K562 (cell line): ENCODE results near the gene ADTRP. TPM values are rescaled to one million over a fixed set of nuclear protein-coding genes. Genes with fewer than 3 reads are reported as not detected.

ENCODE experiments used
- ATAC-seq: fragments of 200-7000 bp; cut with Tn5 transposase; 3 replicates; pipeline ENCODE4 v1.9.1; 2020; ENCODE audit warnings: moderate library complexity
- BruUV-seq: library from RNA; stranded (reverse); fragments of 400-500 nt; replicated peaks from 2 replicates; lab custom pipeline; 2021; lab: Mats Ljungman, UMichigan
- CTCF ChIA-PET: fragments of 300-600 bp; formaldehyde crosslinking; extraction: SDS; loops from one replicate; lab custom pipeline; 2021; ENCODE audit warnings: low intra/inter-chr PET ratio; lab: Yijun Ruan, JAX
- POLR2A ChIA-PET: fragments of 300-600, 350-650 bp; sonication (Branson Sonifier 250); formaldehyde crosslinking; extraction: SDS; loops from one replicate; lab custom pipeline; 2021; ENCODE audit warnings: antibody characterized with exemption, inconsistent platforms; lab: Yijun Ruan, JAX
- DNase-seq, 4 experiments: peaks; one replicate each; pipeline versions ENCODE4 v3.0.0 to v3.0.0-alpha.2; 2011 to 2018; ENCODE audit warnings: low spot score in 3 of 4, mixed read lengths in 3 of 4; ENCODE audit errors: extremely low read depth in 1 of 4
- FAIRE-seq: peaks from 2 replicates; lab custom pipeline; 2011; peaks lifted over from hg19 to GRCh38; lab: Jason Lieb, UNC
- H2AFZ ChIP-seq: 2 replicates; pipeline ENCODE4 v1.6.0; 2011; ENCODE audit warnings: low read depth, low read length, control low read depth, inconsistent platforms
- H3K27ac ChIP-seq: fragments of 200-600 bp; 3 replicates; pipeline ENCODE4 v1.8.0; 2011; ENCODE audit warnings: low read depth, mild to moderate bottlenecking, control low read depth, inconsistent platforms, low read length, moderate library complexity, mixed read lengths; ENCODE audit errors: extremely low read depth
- H3K27me3 ChIP-seq, 2 experiments: fragments of 300-600 bp in 1 of 2; 2 replicates in 1 of 2; 3 replicates in 1 of 2; pipeline versions ENCODE4 v1.6.0 to v1.8.0; 2011; ENCODE audit warnings: inconsistent platforms in 2 of 2, low read length in 2 of 2, mild to moderate bottlenecking in 1 of 2, mixed read lengths in 1 of 2, moderate library complexity in 1 of 2; ENCODE audit not compliant: control insufficient read depth in 2 of 2, insufficient read depth in 2 of 2
- H3K36me3 ChIP-seq: fragments of 300-600 bp; 3 replicates; pipeline ENCODE4 v1.8.0; 2011; ENCODE audit warnings: mild to moderate bottlenecking, low read length, inconsistent platforms; ENCODE audit not compliant: control insufficient read depth, insufficient read depth
- H3K4me1 ChIP-seq, 2 experiments: fragments of 200-600 bp in 1 of 2; replicated peaks in 1 of 2; 2 replicates in 1 of 2; 3 replicates in 1 of 2; pipeline versions ENCODE4 v1.5.1 to v1.8.0; 2011; ENCODE audit warnings: inconsistent platforms in 2 of 2, low read length in 2 of 2, mild to moderate bottlenecking in 1 of 2, mixed read lengths in 1 of 2, moderate library complexity in 1 of 2; ENCODE audit not compliant: control insufficient read depth in 2 of 2, insufficient read depth in 2 of 2
- H3K4me2 ChIP-seq: 2 replicates; pipeline ENCODE4 v1.6.1; 2011; ENCODE audit warnings: low read length, control low read depth, inconsistent platforms, mixed read lengths; ENCODE audit not compliant: insufficient read depth
- H3K4me3 ChIP-seq: fragments of 200-600 bp; sonication (generic), shearing (Covaris generic); 2 replicates; pipeline ENCODE4 v1.5.1; 2016; ENCODE audit warnings: control low read depth, inconsistent platforms
- H3K79me2 ChIP-seq: fragments of 200-600 bp; 3 replicates; pipeline ENCODE4 v1.8.0; 2011; ENCODE audit warnings: low read length, inconsistent platforms; ENCODE audit not compliant: control insufficient read depth, insufficient read depth
- H3K9ac ChIP-seq, 2 experiments: 2 replicates each; pipeline versions ENCODE4 v1.6.0 to v1.6.1; 2011; ENCODE audit warnings: low read depth in 2 of 2, low read length in 2 of 2, control low read depth in 1 of 2, inconsistent platforms in 1 of 2, mild to moderate bottlenecking in 1 of 2, mixed read lengths in 1 of 2; ENCODE audit not compliant: insufficient read depth in 1 of 2
- H3K9me1 ChIP-seq: one replicate; pipeline ENCODE4 v1.6.0; 2011; ENCODE audit warnings: inconsistent platforms, mild to moderate bottlenecking, low read length, moderate library complexity; ENCODE audit not compliant: control insufficient read depth, insufficient read depth
- H3K9me3 ChIP-seq: replicated peaks from 2 replicates; pipeline ENCODE4 v1.5.1; 2011; ENCODE audit warnings: low read depth, low read length, inconsistent platforms; ENCODE audit not compliant: control insufficient read depth, insufficient read depth
- H4K20me1 ChIP-seq: replicated peaks from 2 replicates; pipeline ENCODE4 v1.6.1; 2011; ENCODE audit warnings: low read length, inconsistent platforms, mixed read lengths; ENCODE audit not compliant: control insufficient read depth, insufficient read depth
- CEBPG ChIP-seq, 3 experiments: fragments of 200-800 bp in 1 of 3; sonication (Bioruptor generic) in 1 of 3; sonication (generic) in 1 of 3; formaldehyde crosslinking in 1 of 3; IDR thresholded peaks in 2 of 3; conservative IDR thresholded peaks in 1 of 3; 2 replicates each; pipeline versions ENCODE4 v1.6.1 to v1.8.0; 2016 to 2022; ENCODE audit warnings: missing compliant biosample characterization in 2 of 3, missing genetic modification characterization in 2 of 3, mild to moderate bottlenecking in 1 of 3, missing genetic modification reagents in 1 of 3
- CHD2 ChIP-seq: IDR thresholded peaks from 2 replicates; pipeline ENCODE4 v1.6.1; 2011; ENCODE audit warnings: low read depth, low read length
- GABPB1 ChIP-seq: sonication (generic); formaldehyde crosslinking; IDR thresholded peaks from 2 replicates; pipeline ENCODE4 v1.8.0; 2022; ENCODE audit warnings: mild to moderate bottlenecking, missing genetic modification reagents
- SPI1 ChIP-seq: IDR thresholded peaks from 2 replicates; pipeline ENCODE4 v1.6.1; 2011; ENCODE audit warnings: low read depth, low read length, control low read depth, borderline replicate concordance
- ZC3H4 ChIP-seq: sonication (generic); formaldehyde crosslinking; IDR thresholded peaks from 2 replicates; pipeline ENCODE4 v1.9.0; 2021; ENCODE audit warnings: missing genetic modification reagents, borderline replicate concordance
- ZNF134 ChIP-seq: fragments of 250-450 bp; sonication (Bioruptor Pico); conservative IDR thresholded peaks from 2 replicates; pipeline ENCODE4 v1.4.0; 2020
- ZNF395 ChIP-seq: fragments of 200-800 bp; sonication (Bioruptor generic); IDR thresholded peaks from 2 replicates; pipeline ENCODE4 v1.6.1; 2017; ENCODE audit warnings: missing genetic modification characterization, missing compliant biosample characterization
- ZNF431 ChIP-seq: sonication (generic); formaldehyde crosslinking; IDR thresholded peaks from 2 replicates; pipeline ENCODE4 v1.8.0; 2022; ENCODE audit warnings: mild to moderate bottlenecking, missing genetic modification reagents
- WGBS: fragments of 100-300 bp; shearing (Covaris generic); methylation state at CpG from one replicate; pipeline ENCODE4 v1.1.6; 2016; ENCODE audit warnings: low coverage, mixed read lengths; ENCODE audit not compliant: insufficient coverage; ENCODE audit errors: missing lambda C conversion rate; 5-methylcytosine and 5-hydroxymethylcytosine counted together
- in situ Hi-C: fragments of 300-500 bp; cut with MboI; formaldehyde crosslinking; loops from 4 replicates; pipeline ENCODE4 v1.15.0; 2018; ENCODE audit warnings: inconsistent platforms, mixed read lengths
- intact Hi-C: fragments of 100-400 bp; cut with micrococcal nuclease; formaldehyde crosslinking; loops from 2 replicates; pipeline ENCODE4 v1.14.2; 2022
- polyA plus RNA-seq, 8 experiments: library from polyadenylated mRNA; depleted of rRNA in 4 of 8; stranded (reverse) in 5 of 8; unstranded in 3 of 8; fragments of >200 nt; fragmentation: Nextera tagmentation in 2 of 8; fragmentation: Illumina TruSeq in 1 of 8; extraction: Ambion mirVana in 2 of 8; extraction: Trizol in 1 of 8; gene quantifications; 2 replicates each; pipeline versions ENCODE4 v1.2.1 to v1.2.3, GENCODE V29; 2011 to 2014; ENCODE audit warnings: inconsistent platforms in 1 of 8, missing spikeins in 1 of 8
- total RNA-seq, 7 experiments: library from RNA; depleted of rRNA in 6 of 7; stranded (reverse); fragments of >200 nt in 6 of 7; fragmentation: Illumina TruSeq in 2 of 7; extraction: Trizol in 2 of 7; gene quantifications; 2 replicates each; pipeline versions ENCODE4 v1.2.1 to v1.2.3, GENCODE V29; 2011 to 2021; ENCODE audit warnings: low replicate concordance in 1 of 7

The ADTRP gene
- total and polyA plus RNA-seq, 9 of the 15 experiments (the other 6 are each of a cell fraction or from before 2014, with no cell fraction given): 7.4 to 24.0 (median 13.6) TPM

- TF ChIP-seq ZNF395 (CRISPR knock-in tag) (no peak), CEBPG (CRISPR knock-in tag; IDR thresholded peaks at IDR 0.05) (no peak), CEBPG (tag; conservative IDR thresholded peaks at IDR 0.05 in 1 of 2, IDR thresholded peaks at IDR 0.05 in 1 of 2) (no peak), GABPB1 (CRISPR knock-in tag) (no peak), ZNF134 (CRISPR knock-in tag) (no peak), ZC3H4 (CRISPR knock-in tag) (no peak), CHD2 (no peak)
Observed at GRCh38 chr6:11734861-11735613, 43.6 kb downstream of the ADTRP start (continued).

GRCh38 chr6:11732036-11732631 lies 46.5 kb downstream of the ADTRP start:
- Histone ChIP-seq H3K9ac (no peak overlapping the region), H3K36me3 (no peaks in the 10 kb centered on the region), H3K9me3 (no peaks in the 10 kb centered on the region), H3K9me1 (no peaks in the 10 kb centered on the region), H3K27me3 (no peaks in the 10 kb centered on the region; a peak in 2 of 5 replicates), H3K79me2 (no peaks in the 10 kb centered on the region), H3K27ac (no peak overlapping the region), H3K4me3 (no peak overlapping the region), H2AFZ (no peak overlapping the region), H3K4me2 (no peak overlapping the region), H3K4me1 (peaks cover 0 to 8% of the 10 kb centered on the region in 2 experiments; a peak in 3 of 5 replicates), H4K20me1 (no peaks in the 10 kb centered on the region)
- ChIA-PET CTCF (no interaction called here), POLR2A (interaction anchor here (1.2 to 2.1 kb wide), 3 partner anchors 10 to 14 kb away, joined by 3 to 5 read pairs (median 5); no protein-coding TSS in a partner anchor)
- intact Hi-C loops (no loop called here), in situ Hi-C loops (no loop called here)
- no peak for FAIRE-seq
- no peak for ATAC-seq
- no TSS peak for BruUV-seq
- WGBS: 38% methylated on average over 12 of the region's 12 CpGs
- TF ChIP-seq ZNF431 (CRISPR knock-in tag) (no peak), SPI1 (peak; percentile 52; the same call in 1 of the 2 replicates)
- DNase-seq: no peak
